HG03025 (cell line): ENCODE measurements around the gene GHRH.

Experiments
- ATAC-seq: cut with Tn5 transposase; IDR thresholded peaks from one replicate; pipeline ENCODE4 v1.9.1; 2021; ENCODE audit warnings: mild to moderate bottlenecking, moderate library complexity; ENCODE audit not compliant: unreplicated experiment, low FRiP score

The GHRH gene

GRCh38 chr20:37219751-37220668, 41.6 kb downstream of the GHRH start:
- no peak for ATAC-seq

DNA sequence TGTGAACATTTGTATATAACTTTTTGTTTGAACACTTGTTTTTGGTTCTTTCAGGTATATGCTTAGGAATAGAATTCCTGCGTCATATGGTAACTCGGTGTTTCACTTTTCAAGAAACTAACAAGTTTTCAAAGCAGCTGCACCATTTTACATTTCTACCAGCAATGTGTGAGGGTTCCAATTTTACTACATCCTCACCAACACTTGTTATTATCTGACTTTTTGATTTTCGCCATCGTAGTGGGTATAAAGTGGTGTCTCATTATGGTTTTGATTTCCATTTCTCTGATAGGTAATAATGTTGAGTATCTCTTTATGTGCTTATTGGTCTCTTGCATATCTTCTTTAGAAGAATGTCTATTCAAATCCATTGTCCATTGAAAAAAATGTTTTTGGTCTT, 42.6 kb downstream of the GHRH start:
- ATAC-seq: no peak

- ATAC-seq: no peak
Observed at GRCh38 chr20:37218441-37218840, 43.2 kb downstream of the GHRH start.

- ATAC-seq: no peak
Observed at GRCh38 chr20:37209661-37210314, 51.8 kb downstream of the GHRH start.

DNA sequence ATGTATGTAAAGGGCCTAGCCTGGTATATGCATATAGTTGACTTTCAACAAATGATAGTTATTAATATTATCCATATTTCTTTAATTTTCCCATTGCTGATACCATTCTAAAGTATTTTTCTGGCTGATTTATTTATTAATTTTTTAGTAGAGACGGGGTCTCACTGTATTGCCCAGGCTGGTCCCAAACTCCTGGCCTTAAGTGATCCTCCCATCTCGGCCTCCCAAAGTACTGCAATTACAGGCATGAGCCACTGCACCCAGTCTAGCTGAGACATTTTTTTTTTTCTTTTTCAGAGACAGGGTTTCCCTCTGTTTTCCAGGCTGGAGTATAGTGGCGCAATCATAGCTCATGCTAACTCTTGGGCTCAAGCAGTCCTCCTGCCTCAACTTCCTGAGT, 52.4 kb downstream of the GHRH start:
- ATAC-seq: no peak

GRCh38 chr20:37207171-37207570, 54.4 kb downstream of the GHRH start:
- ATAC-seq: no peak

DNA sequence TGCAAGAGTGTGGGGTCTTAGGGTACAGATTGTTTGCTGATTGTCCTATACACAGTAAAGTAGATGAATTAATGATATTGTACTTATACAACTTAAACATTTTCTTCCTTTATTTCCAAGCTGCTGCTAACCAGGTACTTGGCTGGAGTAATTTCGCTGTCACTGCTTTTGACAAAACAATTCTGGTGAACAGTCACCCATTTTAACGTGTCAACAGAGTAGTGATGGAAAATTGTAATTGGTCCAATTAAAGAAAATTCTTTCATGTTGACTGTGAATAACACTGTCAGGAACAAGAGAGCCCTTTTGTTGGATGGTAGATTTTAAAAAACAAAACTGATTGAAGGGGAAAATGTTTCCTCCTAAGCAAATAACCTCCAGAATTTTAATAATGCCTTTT, 55.8 kb downstream of the GHRH start:
- no peak for ATAC-seq

DNA sequence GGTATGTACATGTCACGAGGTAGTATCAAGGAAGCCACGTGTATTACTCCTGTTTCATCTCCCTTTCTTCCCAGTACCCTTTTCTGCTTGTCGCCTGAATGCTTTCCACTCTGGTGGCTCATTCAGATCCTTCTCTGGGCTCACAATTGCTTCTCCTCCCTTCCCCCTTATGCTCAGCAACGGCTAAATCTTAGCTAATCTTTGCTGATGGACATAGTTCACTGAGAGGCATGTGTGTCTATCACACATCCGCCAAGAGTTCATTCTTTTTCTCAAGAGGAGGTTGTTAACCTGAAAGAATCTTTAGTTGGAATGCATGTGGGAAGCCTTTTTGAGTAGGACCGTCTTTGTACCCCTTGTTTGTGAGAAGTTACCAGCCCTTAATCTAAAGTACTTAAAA, 56.5 kb downstream of the GHRH start:
- no peak for ATAC-seq

GRCh38 chr20:37204056-37204455, 57.6 kb downstream of the GHRH start:
- no peak for ATAC-seq

DNA sequence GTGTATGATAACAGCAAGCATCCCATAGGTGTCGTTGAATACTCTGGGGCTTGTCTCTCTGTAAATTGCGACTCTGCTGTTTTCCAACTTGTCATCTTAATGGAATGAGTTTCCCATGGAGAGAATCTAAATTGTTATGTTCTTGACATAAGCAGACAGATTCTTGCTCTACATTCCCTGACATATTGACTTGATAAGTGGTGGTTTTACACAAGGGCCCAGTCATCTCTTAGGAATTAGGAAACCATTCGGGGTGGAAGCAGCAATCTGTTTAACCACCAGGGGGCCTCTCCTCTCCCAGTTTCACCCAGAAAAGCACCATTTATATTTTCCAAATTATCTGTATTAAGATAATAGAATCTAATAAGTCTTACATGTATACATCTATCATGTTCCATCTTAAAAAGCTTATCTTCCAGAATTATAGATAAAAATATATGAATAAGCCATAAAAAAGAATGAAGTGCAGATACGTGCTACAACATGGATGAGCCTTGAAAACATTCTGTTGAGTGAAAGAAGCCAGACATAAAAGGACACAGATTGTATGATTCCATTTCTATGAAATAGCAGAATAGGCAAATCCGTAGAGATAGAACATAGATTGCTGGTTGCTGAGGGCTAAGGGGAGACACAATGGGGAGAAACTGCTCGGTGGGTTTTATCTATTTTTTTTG, 59.2 kb downstream of the GHRH start:
- no peak for ATAC-seq

DNA sequence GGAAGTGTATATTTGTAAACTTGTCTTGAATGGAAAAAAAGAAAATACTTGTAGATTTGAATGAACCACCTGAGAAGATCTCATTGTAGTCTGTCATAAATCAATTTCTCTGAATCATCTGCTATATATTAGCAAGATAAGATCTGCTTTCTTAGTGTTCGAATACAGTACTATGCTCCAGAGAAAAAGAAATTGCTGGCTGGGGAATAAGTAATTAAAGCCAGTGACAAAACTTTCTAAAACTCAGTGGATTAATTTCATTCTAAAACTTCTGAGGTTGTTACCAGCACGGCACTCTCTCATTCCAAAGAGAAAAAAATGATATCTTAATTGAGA, 59.8 kb downstream of the GHRH start:
- no peak for ATAC-seq
